K562 (cell line): Measurements from ENCODE around the gene SERTM2. TPM values are rescaled to one million over a fixed set of nuclear protein-coding genes. Genes with fewer than 3 reads are reported as not detected.

Source experiments
- ELF2 ChIP-seq: fragments of 250-450 bp; sonication (Bioruptor Pico); IDR thresholded peaks from 2 replicates; pipeline ENCODE4 v1.5.0; 2021; ENCODE audit warnings: mild to moderate bottlenecking
- HDGF ChIP-seq: fragments of 450-650 bp; IDR thresholded peaks from 2 replicates; pipeline ENCODE4 v1.6.1; 2016
- KLF16 ChIP-seq: IDR thresholded peaks from 2 replicates; pipeline ENCODE4 v1.6.1; 2016; ENCODE audit warnings: antibody characterized with exemption
- MEF2A ChIP-seq: IDR thresholded peaks from 2 replicates; pipeline ENCODE4 v1.6.1; 2011; ENCODE audit warnings: low read depth, mild to moderate bottlenecking, low read length, moderate library complexity; ENCODE audit not compliant: control insufficient read depth
- PBX2 ChIP-seq, 2 experiments: IDR thresholded peaks in 1 of 2; conservative IDR thresholded peaks in 1 of 2; 2 replicates each; pipeline ENCODE4 v1.6.1; 2016; ENCODE audit warnings: low read depth in 2 of 2, mild to moderate bottlenecking in 1 of 2, missing compliant biosample characterization in 1 of 2, missing genetic modification characterization in 1 of 2, moderate library complexity in 1 of 2
- RBM22 ChIP-seq: fragments of 200-400 bp; formaldehyde crosslinking; IDR thresholded peaks from 2 replicates; pipeline ENCODE4 v1.6.1; 2018; ENCODE audit warnings: low read length, low read depth; ENCODE audit not compliant: poor library complexity, severe bottlenecking
- SAFB ChIP-seq: fragments of 200-400 bp; formaldehyde crosslinking; IDR thresholded peaks from 2 replicates; pipeline ENCODE4 v1.6.1; 2017; ENCODE audit warnings: low read depth, low read length, borderline replicate concordance
- SFPQ ChIP-seq: fragments of 200-400 bp; formaldehyde crosslinking; IDR thresholded peaks from 2 replicates; pipeline ENCODE4 v1.6.1; 2017; ENCODE audit warnings: mild to moderate bottlenecking, low read depth, low read length, moderate library complexity
- STAT5A ChIP-seq: IDR thresholded peaks from 2 replicates; pipeline ENCODE4 v1.6.1; 2012; ENCODE audit warnings: low read length, inconsistent platforms, borderline replicate concordance
- TSHZ1 ChIP-seq: fragments of 250-450 bp; sonication (Bioruptor Pico); IDR thresholded peaks from 2 replicates; pipeline ENCODE4 v1.4.0; 2020; ENCODE audit warnings: mild to moderate bottlenecking, moderate library complexity
- ZNF311 ChIP-seq: fragments of 250-450 bp; sonication (Bioruptor Pico); IDR thresholded peaks from 2 replicates; pipeline ENCODE4 v1.4.0; 2020; ENCODE audit warnings: mild to moderate bottlenecking, moderate library complexity
- ZNF551 ChIP-seq: fragments of 250-450 bp; sonication (Bioruptor Pico); IDR thresholded peaks from 2 replicates; pipeline ENCODE4 v1.5.0; 2021; ENCODE audit warnings: mild to moderate bottlenecking, moderate library complexity
- ZNF830 ChIP-seq: fragments of 250-450 bp; sonication (Bioruptor Pico); IDR thresholded peaks from 2 replicates; pipeline ENCODE4 v1.5.0; 2021; ENCODE audit warnings: mild to moderate bottlenecking
- polyA plus RNA-seq, 8 experiments: library from polyadenylated mRNA; depleted of rRNA in 4 of 8; stranded (reverse) in 5 of 8; unstranded in 3 of 8; fragments of >200 nt; fragmentation: Nextera tagmentation in 2 of 8; fragmentation: Illumina TruSeq in 1 of 8; extraction: Ambion mirVana in 2 of 8; extraction: Trizol in 1 of 8; gene quantifications; 2 replicates each; pipeline versions ENCODE4 v1.2.1 to v1.2.3, GENCODE V29; 2011 to 2014; ENCODE audit warnings: inconsistent platforms in 1 of 8, missing spikeins in 1 of 8
- total RNA-seq, 7 experiments: library from RNA; depleted of rRNA in 6 of 7; stranded (reverse); fragments of >200 nt in 6 of 7; fragmentation: Illumina TruSeq in 2 of 7; extraction: Trizol in 2 of 7; gene quantifications; 2 replicates each; pipeline versions ENCODE4 v1.2.1 to v1.2.3, GENCODE V29; 2011 to 2021; ENCODE audit warnings: low replicate concordance in 1 of 7

The SERTM2 gene
- total and polyA plus RNA-seq, 9 of the 15 experiments (the other 6 are each of a cell fraction or from before 2014, with no cell fraction given): 0.01 to 0.35 (median 0.04) TPM; not detected in 4

- TF ChIP-seq SFPQ (no peak), TSHZ1 (no peak), SAFB (no peak), ELF2 (CRISPR knock-in tag) (no peak), RBM22 (no peak), PBX2 (CRISPR knock-in tag; IDR thresholded peaks at IDR 0.05; ENCODE audit: low read depth) (no peak), PBX2 (tag; conservative IDR thresholded peaks at IDR 0.05; ENCODE audit: low read depth) (no peak), HDGF (no peak), ZNF830 (no peak), ZNF551 (CRISPR knock-in tag) (no peak), STAT5A (no peak), KLF16 (no peak), MEF2A (no peak), ZNF311 (CRISPR knock-in tag) (no peak)
These were observed 3.5 kb upstream of the SERTM2 start (continued) for GRCh38 chrX:111507933-111508332.
